ENCODE data around the gene ADH1A.

DNA sequence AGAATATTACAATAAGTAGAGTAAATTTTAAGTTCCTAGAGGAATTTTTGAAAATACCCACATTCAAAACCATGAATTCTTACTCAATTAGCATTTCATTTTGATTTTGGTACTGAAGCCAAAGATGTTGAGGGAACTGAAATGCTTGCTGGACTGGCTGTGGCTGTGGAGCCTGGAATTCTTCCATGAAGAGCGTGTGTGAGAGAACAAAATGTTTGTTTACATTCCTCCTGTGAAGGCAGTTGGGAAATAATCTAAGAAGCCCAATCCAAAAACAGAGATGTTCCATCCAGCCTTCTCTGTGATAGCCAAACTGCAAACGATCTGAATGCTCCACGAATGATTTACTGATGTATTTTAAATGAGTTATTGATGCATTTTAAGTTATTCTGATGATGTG, 34.2 kb upstream of the ADH1A start:
- TF ChIP-seq, protein P1, sequence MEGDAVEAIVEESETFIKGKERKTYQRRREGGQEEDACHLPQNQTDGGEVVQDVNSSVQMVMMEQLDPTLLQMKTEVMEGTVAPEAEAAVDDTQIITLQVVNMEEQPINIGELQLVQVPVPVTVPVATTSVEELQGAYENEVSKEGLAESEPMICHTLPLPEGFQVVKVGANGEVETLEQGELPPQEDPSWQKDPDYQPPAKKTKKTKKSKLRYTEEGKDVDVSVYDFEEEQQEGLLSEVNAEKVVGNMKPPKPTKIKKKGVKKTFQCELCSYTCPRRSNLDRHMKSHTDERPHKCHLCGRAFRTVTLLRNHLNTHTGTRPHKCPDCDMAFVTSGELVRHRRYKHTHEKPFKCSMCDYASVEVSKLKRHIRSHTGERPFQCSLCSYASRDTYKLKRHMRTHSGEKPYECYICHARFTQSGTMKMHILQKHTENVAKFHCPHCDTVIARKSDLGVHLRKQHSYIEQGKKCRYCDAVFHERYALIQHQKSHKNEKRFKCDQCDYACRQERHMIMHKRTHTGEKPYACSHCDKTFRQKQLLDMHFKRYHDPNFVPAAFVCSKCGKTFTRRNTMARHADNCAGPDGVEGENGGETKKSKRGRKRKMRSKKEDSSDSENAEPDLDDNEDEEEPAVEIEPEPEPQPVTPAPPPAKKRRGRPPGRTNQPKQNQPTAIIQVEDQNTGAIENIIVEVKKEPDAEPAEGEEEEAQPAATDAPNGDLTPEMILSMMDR (IDR thresholded peaks at IDR 0.05; ENCODE audit: insufficient read depth, low read length), result no peak
- no peak for TF ChIP-seq POLR2AphosphoS5 (IDR thresholded peaks at IDR 0.05; ENCODE audit: low read depth)
- TF ChIP-seq, protein P2, sequence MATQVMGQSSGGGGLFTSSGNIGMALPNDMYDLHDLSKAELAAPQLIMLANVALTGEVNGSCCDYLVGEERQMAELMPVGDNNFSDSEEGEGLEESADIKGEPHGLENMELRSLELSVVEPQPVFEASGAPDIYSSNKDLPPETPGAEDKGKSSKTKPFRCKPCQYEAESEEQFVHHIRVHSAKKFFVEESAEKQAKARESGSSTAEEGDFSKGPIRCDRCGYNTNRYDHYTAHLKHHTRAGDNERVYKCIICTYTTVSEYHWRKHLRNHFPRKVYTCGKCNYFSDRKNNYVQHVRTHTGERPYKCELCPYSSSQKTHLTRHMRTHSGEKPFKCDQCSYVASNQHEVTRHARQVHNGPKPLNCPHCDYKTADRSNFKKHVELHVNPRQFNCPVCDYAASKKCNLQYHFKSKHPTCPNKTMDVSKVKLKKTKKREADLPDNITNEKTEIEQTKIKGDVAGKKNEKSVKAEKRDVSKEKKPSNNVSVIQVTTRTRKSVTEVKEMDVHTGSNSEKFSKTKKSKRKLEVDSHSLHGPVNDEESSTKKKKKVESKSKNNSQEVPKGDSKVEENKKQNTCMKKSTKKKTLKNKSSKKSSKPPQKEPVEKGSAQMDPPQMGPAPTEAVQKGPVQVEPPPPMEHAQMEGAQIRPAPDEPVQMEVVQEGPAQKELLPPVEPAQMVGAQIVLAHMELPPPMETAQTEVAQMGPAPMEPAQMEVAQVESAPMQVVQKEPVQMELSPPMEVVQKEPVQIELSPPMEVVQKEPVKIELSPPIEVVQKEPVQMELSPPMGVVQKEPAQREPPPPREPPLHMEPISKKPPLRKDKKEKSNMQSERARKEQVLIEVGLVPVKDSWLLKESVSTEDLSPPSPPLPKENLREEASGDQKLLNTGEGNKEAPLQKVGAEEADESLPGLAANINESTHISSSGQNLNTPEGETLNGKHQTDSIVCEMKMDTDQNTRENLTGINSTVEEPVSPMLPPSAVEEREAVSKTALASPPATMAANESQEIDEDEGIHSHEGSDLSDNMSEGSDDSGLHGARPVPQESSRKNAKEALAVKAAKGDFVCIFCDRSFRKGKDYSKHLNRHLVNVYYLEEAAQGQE (IDR thresholded peaks at IDR 0.05; ENCODE audit: insufficient replicate concordance, low read depth), result no peak

Data from HL-60 (cell line).